NB4 (cell line): ENCODE measurements around the gene MAFB.

Experiments
- CTCF ChIP-seq: IDR thresholded peaks from one replicate; pipeline ENCODE4 v1.5.1; 2012; ENCODE audit warnings: low read depth, low read length
- POLR2A ChIP-seq: IDR thresholded peaks from 2 replicates; pipeline ENCODE4 v1.6.1; 2011; ENCODE audit warnings: mild to moderate bottlenecking; ENCODE audit not compliant: insufficient read length; ENCODE audit errors: extremely low read depth

- no peak for TF ChIP-seq CTCF
- TF ChIP-seq POLR2A, result no peak
Observed at GRCh38 chr20:40703975-40704530, 15.0 kb upstream of the MAFB start.
